Caco-2 (cell line): ENCODE data around the gene INCA1. TPM values are rescaled to one million over a fixed set of nuclear protein-coding genes. Genes with fewer than 3 reads are reported as not detected.

Experiments used
- BruUV-seq: library from RNA; stranded (reverse); fragments of 400-500 nt; replicated peaks from 2 replicates; lab custom pipeline; 2021; lab: Mats Ljungman, UMichigan
- CTCF ChIA-PET: fragments of 300-600 bp; sonication (Branson Sonifier 250); formaldehyde crosslinking; loops from one replicate; lab custom pipeline; 2022; ENCODE audit warnings: antibody characterized with exemption; lab: Charles Lee
- POLR2A ChIA-PET: fragments of 300-600 bp; sonication (Branson Sonifier 250); formaldehyde crosslinking; loops from one replicate; lab custom pipeline; 2022; ENCODE audit warnings: antibody characterized with exemption; lab: Charles Lee
- DNase-seq, 2 experiments: peaks; one replicate each; pipeline versions ENCODE4 v3.0.0 to v3.0.0-alpha.2; 2020 to 2022
- H3K27me3 ChIP-seq: replicated peaks from 2 replicates; pipeline ENCODE4 v1.6.0; 2011; ENCODE audit warnings: low read length; ENCODE audit not compliant: control insufficient read depth, insufficient read depth
- H3K36me3 ChIP-seq: 2 replicates; pipeline ENCODE4 v1.5.1; 2011; ENCODE audit warnings: low read length; ENCODE audit not compliant: control insufficient read depth, insufficient read depth
- H3K4me1 ChIP-seq: fragments of 250-450 bp; sonication (Bioruptor Pico); 2 replicates; pipeline ENCODE4 v1.5.1; 2020; ENCODE audit warnings: mild to moderate bottlenecking
- H3K4me3 ChIP-seq: 2 replicates; pipeline ENCODE4 v1.5.1; 2011; ENCODE audit warnings: low read depth, mild to moderate bottlenecking, control low read depth, low read length
- H3K9me3 ChIP-seq: fragments of 250-450 bp; sonication (Bioruptor Pico); 2 replicates; pipeline ENCODE4 v1.5.1; 2020; ENCODE audit warnings: mild to moderate bottlenecking, moderate library complexity
- H3K27ac Mint-ChIP-seq: one replicate; pipeline ENCODE4 v1.8.0; 2022; ENCODE audit warnings: mixed read lengths; ENCODE audit not compliant: unreplicated experiment
- H3K27me3 Mint-ChIP-seq: one replicate; pipeline ENCODE4 v1.8.0; 2022; ENCODE audit warnings: mixed read lengths; ENCODE audit not compliant: insufficient read depth, unreplicated experiment
- H3K36me3 Mint-ChIP-seq: one replicate; pipeline ENCODE4 v1.8.0; 2022; ENCODE audit warnings: mild to moderate bottlenecking, mixed read lengths; ENCODE audit not compliant: insufficient read depth, unreplicated experiment
- H3K4me1 Mint-ChIP-seq: one replicate; pipeline ENCODE4 v1.8.0; 2022; ENCODE audit warnings: low read depth, mixed read lengths; ENCODE audit not compliant: unreplicated experiment
- H3K4me3 Mint-ChIP-seq: one replicate; pipeline ENCODE4 v1.8.0; 2022; ENCODE audit warnings: mild to moderate bottlenecking, moderate library complexity, mixed read lengths; ENCODE audit not compliant: unreplicated experiment
- H3K9me3 Mint-ChIP-seq: one replicate; pipeline ENCODE4 v1.8.0; 2022; ENCODE audit warnings: mixed read lengths; ENCODE audit not compliant: unreplicated experiment
- intact Hi-C: fragments of 100-400 bp; cut with micrococcal nuclease; formaldehyde crosslinking; loops from one replicate; pipeline ENCODE4 v1.10.0; 2022; ENCODE audit not compliant: unreplicated experiment
- total RNA-seq: library from RNA; stranded (reverse); gene quantifications from 2 replicates; pipeline ENCODE4 v1.2.3, GENCODE V29; 2022
- TF ChIP-seq, protein P1 (sequence below), 2 experiments: fragments of 200-600 bp in 1 of 2; IDR thresholded peaks; 1 replicate in 1 of 2; 2 replicates in 1 of 2; pipeline versions ENCODE4 v1.5.1 to v1.8.0; 2011 to 2022; ENCODE audit warnings: antibody characterized with exemption in 1 of 2, control low read depth in 1 of 2, inconsistent platforms in 1 of 2, low read depth in 1 of 2, low read length in 1 of 2, mild to moderate bottlenecking in 1 of 2, moderate library complexity in 1 of 2; ENCODE audit not compliant: insufficient read depth in 1 of 2, severe bottlenecking in 1 of 2, unreplicated experiment in 1 of 2

Gene INCA1
- total RNA-seq, 1 experiment from 2014 or later: 0.64 TPM

DNA sequence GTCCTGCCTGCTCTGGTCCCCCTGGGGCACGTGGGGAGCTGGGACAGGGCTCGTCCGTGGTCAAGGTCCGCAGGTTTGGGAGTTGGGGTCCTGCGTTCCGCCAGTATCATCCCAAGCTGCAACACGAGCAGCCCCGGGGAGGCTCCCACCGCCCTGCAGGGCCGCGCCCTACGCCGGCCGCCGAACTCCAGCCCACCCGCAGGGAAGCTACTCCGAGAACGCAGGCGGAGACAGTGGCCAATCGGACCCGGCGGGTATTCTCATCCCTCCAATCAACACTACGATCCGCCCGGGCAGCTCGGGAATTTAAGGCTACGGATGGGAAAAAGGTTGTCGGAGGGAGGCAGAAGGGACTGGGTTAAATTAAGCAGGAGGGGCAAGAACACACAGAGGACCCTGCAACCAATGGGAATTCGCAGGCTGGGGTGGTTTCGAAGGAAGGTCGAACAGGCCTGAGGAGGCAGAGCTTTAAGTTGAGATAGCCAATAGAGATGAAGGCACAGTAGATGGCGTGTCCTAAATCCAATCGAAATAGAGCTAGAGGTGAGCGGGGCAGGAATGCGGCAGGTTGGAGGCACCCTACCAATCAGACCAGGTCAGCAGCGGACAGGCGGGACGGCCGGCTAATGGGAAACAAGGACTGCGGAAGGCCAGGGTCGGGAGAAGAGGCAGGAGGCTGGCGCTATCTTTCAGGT, 30.3 kb downstream of the INCA1 start:
- Histone ChIP-seq H3K36me3 (no peaks in the 10 kb centered on the region), H3K4me3 (peak overlapping the region; percentile 68), H3K27me3 (no peaks in the 10 kb centered on the region), H3K9me3 (no peaks in the 10 kb centered on the region), H3K4me1 (peaks cover 4% of the 10 kb centered on the region; the same call in 1 of the 2 replicates)
- TSS peak; percentile 36 for BruUV-seq
- intact Hi-C loops: loop anchor here (1.0 to 2.0 kb wide), 2 partner anchors 18 to 26 kb away; partner anchors contain the start of genes RNF167 and SLC25A11
- Mint-ChIP-seq H3K9me3 (no peaks in the 10 kb centered on the region), H3K36me3 (peaks cover 18% of the 10 kb centered on the region), H3K27ac (no peak overlapping the region), H3K4me1 (no peaks in the 10 kb centered on the region), H3K27me3 (no peaks in the 10 kb centered on the region), H3K4me3 (no peak overlapping the region)
- CTCF ChIA-PET: interaction anchor here (0.6 to 2.0 kb wide), 9 partner anchors 15 to 257 kb away, joined by 3 to 13 read pairs (median 5); partner anchors contain the start of genes CAMTA2, RNF167 and SLC25A11
- TF ChIP-seq, protein P1, sequence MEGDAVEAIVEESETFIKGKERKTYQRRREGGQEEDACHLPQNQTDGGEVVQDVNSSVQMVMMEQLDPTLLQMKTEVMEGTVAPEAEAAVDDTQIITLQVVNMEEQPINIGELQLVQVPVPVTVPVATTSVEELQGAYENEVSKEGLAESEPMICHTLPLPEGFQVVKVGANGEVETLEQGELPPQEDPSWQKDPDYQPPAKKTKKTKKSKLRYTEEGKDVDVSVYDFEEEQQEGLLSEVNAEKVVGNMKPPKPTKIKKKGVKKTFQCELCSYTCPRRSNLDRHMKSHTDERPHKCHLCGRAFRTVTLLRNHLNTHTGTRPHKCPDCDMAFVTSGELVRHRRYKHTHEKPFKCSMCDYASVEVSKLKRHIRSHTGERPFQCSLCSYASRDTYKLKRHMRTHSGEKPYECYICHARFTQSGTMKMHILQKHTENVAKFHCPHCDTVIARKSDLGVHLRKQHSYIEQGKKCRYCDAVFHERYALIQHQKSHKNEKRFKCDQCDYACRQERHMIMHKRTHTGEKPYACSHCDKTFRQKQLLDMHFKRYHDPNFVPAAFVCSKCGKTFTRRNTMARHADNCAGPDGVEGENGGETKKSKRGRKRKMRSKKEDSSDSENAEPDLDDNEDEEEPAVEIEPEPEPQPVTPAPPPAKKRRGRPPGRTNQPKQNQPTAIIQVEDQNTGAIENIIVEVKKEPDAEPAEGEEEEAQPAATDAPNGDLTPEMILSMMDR (IDR thresholded peaks at IDR 0.05; ENCODE audit: insufficient read depth in 1 of 2, low read depth in 1 of 2, low read length in 1 of 2, severe bottlenecking in 1 of 2, unreplicated experiment in 1 of 2): no peak
- peak; percentile 94 to 97 for DNase-seq
- POLR2A ChIA-PET: interaction anchor here (0.9 to 3.0 kb wide), 8 partner anchors 16 to 143 kb away, joined by 3 to 54 read pairs (median 12); partner anchors contain the start of genes ENO3, INCA1, KIF1C and PFN1

DNA sequence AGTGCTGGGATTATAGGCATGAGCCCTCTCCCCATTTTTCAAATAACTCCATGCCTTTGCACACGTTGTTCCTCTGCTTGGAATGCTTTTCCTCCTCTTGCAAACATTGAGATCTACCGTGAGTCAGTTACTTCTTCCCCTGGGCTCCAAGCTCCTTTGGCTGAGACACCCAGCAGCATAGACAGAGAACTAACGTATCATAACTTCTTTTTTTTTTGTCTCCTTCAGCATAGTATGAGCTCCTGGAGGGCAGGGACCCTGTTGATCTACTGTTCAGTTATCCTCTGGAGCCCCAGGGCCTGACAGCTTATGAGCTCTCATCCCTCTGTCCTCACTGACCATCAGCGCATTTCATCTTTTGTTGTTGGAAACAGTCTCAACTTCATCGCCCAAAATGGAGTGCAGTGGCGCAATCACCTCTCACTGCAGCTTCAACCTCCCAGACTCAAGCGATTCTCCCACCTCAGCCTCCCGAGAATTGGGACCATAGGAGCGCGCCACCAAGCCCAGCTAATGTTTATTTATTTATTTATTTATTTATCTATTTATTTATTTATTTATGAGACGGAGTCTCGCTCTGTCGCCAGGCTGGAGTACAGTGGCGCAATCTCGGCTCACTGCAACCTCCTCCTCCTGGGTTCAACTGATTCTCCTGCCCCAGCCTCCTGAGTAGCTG, 31.9 kb downstream of the INCA1 start:
- H3K9me3 ChIP-seq: no peaks in the 10 kb centered on the region
- peaks cover 4% of the 10 kb centered on the region; the same call in 1 of the 2 replicates for H3K4me1 ChIP-seq
- Mint-ChIP-seq H3K27me3 (no peaks in the 10 kb centered on the region), H3K27ac (no peak overlapping the region), H3K9me3 (no peaks in the 10 kb centered on the region), H3K36me3 (peaks cover 8% of the 10 kb centered on the region), H3K4me3 (no peak overlapping the region), H3K4me1 (peaks cover 4% of the 10 kb centered on the region)
- POLR2A ChIA-PET: interaction anchor here (3.0 kb wide), 1 partner anchor 26 kb away, joined by 54 read pairs; the partner anchor contains the start of genes RNF167 and SLC25A11
- no peaks in the 10 kb centered on the region for H3K27me3 ChIP-seq
- H3K36me3 ChIP-seq: no peaks in the 10 kb centered on the region
- no peak for DNase-seq
- CTCF ChIA-PET: no interaction called here
- TF ChIP-seq, protein P1 (IDR thresholded peaks at IDR 0.05; ENCODE audit: insufficient read depth in 1 of 2, low read depth in 1 of 2, low read length in 1 of 2, severe bottlenecking in 1 of 2, unreplicated experiment in 1 of 2): no peak
- BruUV-seq: no TSS peak
- no peak overlapping the region for H3K4me3 ChIP-seq
- intact Hi-C loops: no loop called here

DNA sequence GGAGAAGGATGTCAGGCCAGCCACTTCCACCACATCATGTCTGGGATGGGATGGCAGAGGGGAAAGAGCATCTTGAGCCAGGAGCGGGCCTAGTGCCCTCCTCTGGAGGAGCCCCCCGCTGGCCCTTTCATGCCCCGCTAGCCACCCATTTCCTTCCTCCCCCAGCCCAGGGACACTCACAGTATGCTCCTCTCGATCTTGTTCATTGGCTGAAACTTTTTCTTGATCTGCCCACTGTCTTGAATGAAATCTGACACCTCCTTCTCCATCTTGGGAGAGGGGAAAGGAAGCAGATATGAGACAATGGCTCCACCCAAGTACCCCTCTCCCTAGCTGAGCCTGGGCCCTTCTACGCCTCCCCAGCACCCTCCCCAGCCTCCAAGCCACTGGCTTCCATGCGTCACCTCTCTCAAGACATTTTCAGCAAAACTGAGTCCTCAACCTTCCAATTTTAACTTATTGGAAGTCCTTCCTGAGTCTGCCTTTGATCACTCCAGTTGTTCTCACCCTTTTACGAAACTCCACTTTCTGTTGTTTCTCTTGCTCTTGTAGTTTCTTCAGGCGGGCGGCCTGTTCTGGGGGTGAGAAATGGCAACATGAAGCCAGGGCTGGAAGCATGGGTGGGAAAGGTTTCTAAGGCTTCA, 36.9 kb downstream of the INCA1 start:
- no peaks in the 10 kb centered on the region for H3K9me3 Mint-ChIP-seq
- no peak overlapping the region for H3K4me3 Mint-ChIP-seq
- no peaks in the 10 kb centered on the region for H3K4me1 ChIP-seq
- no peaks in the 10 kb centered on the region for H3K9me3 ChIP-seq
- BruUV-seq: no TSS peak
- no peak for DNase-seq
- TF ChIP-seq, protein P1 (IDR thresholded peaks at IDR 0.05; ENCODE audit: insufficient read depth in 1 of 2, low read depth in 1 of 2, low read length in 1 of 2, severe bottlenecking in 1 of 2, unreplicated experiment in 1 of 2): no peak
- CTCF ChIA-PET: no interaction called here
- POLR2A ChIA-PET: no interaction called here
- H3K36me3 Mint-ChIP-seq: peaks cover 20% of the 10 kb centered on the region
- no peak overlapping the region for H3K27ac Mint-ChIP-seq
- H3K36me3 ChIP-seq: no peaks in the 10 kb centered on the region
- no peaks in the 10 kb centered on the region for H3K27me3 ChIP-seq
- H3K27me3 Mint-ChIP-seq: no peaks in the 10 kb centered on the region
- H3K4me1 Mint-ChIP-seq: peaks cover 9% of the 10 kb centered on the region
- intact Hi-C loops: no loop called here
- no peak overlapping the region for H3K4me3 ChIP-seq
